ENCODE measurements around the gene TNN.

DNA sequence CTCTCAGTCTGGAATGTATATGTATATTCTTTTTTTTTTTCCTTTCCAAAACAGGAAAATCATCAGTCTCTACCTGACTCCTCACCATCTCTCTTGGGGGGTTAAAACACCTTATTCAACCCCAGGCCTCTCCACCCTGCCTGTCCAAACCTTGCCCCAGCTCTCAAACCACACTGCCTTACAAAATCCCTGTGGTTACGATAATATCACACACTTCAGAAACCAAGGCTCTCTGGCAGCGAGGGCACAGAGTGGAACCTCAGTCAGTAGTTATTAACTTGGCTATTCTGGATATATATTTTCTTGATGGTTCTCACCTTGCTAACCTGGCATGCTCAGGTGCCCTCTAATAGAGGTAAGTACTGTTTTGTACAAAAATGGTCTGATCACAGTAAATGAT, 100.2 kb downstream of the TNN start:
- TF ChIP-seq CTCF (IDR thresholded peaks at IDR 0.05) (no peak), POLR2AphosphoS5 (IDR thresholded peaks at IDR 0.05) (no peak), POLR2A (IDR thresholded peaks at IDR 0.05) (no peak)
